GM12878 (cell line): ENCODE results near the gene TCP11. TPM values are rescaled to one million over a fixed set of nuclear protein-coding genes. Genes with fewer than 3 reads are reported as not detected.

ENCODE experiments used
- ATAC-seq: fragments of 200-7000 bp; cut with Tn5 transposase; 3 replicates; pipeline ENCODE4 v1.9.1; 2020; ENCODE audit warnings: mild to moderate bottlenecking, moderate library complexity
- BruUV-seq: library from RNA; stranded (reverse); fragments of 400-500 nt; replicated peaks from 2 replicates; lab custom pipeline; 2021; lab: Mats Ljungman, UMichigan
- CTCF ChIA-PET: fragments of 300-600 bp; sonication (Branson Sonifier 250); formaldehyde crosslinking; extraction: SDS; loops from one replicate; lab custom pipeline; 2021; ENCODE audit warnings: inconsistent platforms; lab: Yijun Ruan, JAX
- POLR2A ChIA-PET: fragments of 350-600 bp; formaldehyde crosslinking; extraction: SDS; loops from one replicate; lab custom pipeline; 2021; ENCODE audit warnings: inconsistent platforms; lab: Charles Lee
- RAD21 ChIA-PET: fragments of 300-600 bp; sonication (Branson Sonifier 250); formaldehyde crosslinking; loops from one replicate; lab custom pipeline; 2023; ENCODE audit warnings: antibody characterized with exemption; ENCODE audit not compliant: unreplicated experiment; lab: Charles Lee
- SMC1A ChIA-PET: fragments of 300-600 bp; sonication (Branson Sonifier 250); formaldehyde crosslinking; loops from one replicate; lab custom pipeline; 2023; ENCODE audit not compliant: unreplicated experiment, uncharacterized antibody; lab: Charles Lee
- DNase-seq: peaks from one replicate; pipeline ENCODE4 v3.0.0-alpha.2; 2011; ENCODE audit warnings: low read depth, low spot score
- FAIRE-seq: peaks from 3 replicates; lab custom pipeline; 2011; peaks lifted over from hg19 to GRCh38; lab: Jason Lieb, UNC
- H2AFZ ChIP-seq: 2 replicates; pipeline ENCODE4 v1.6.0; 2011; ENCODE audit warnings: low read depth, low read length, control low read depth; ENCODE audit not compliant: control insufficient read depth
- H3K27ac ChIP-seq: 2 replicates; pipeline ENCODE4 v1.5.1; 2011; ENCODE audit warnings: control low read depth; ENCODE audit not compliant: control insufficient read depth, insufficient read depth
- H3K27me3 ChIP-seq, 2 experiments: replicated peaks in 1 of 2; 2 replicates each; pipeline versions ENCODE4 v1.6.0 to v1.6.1; 2011; ENCODE audit warnings: low read length in 1 of 2; ENCODE audit not compliant: control insufficient read depth in 2 of 2, insufficient read depth in 2 of 2
- H3K36me3 ChIP-seq, 2 experiments: 2 replicates each; pipeline ENCODE4 v1.5.1; 2011; ENCODE audit warnings: low read length in 1 of 2; ENCODE audit not compliant: control insufficient read depth in 2 of 2, insufficient read depth in 2 of 2
- H3K4me1 ChIP-seq: 2 replicates; pipeline ENCODE4 v1.6.1; 2011; ENCODE audit warnings: mild to moderate bottlenecking, low read length, moderate library complexity, mixed read lengths; ENCODE audit not compliant: control insufficient read depth, insufficient read depth
- H3K4me2 ChIP-seq: 2 replicates; pipeline ENCODE4 v1.6.0; 2011; ENCODE audit warnings: control low read depth; ENCODE audit not compliant: control insufficient read depth, insufficient read depth
- H3K4me3 ChIP-seq: fragments of 200-600 bp; sonication (generic); 2 replicates; pipeline ENCODE4 v1.5.1; 2016
- H3K79me2 ChIP-seq: 2 replicates; pipeline ENCODE4 v1.6.0; 2011; ENCODE audit warnings: low read length; ENCODE audit not compliant: control insufficient read depth, insufficient read depth
- H3K9ac ChIP-seq: 2 replicates; pipeline ENCODE4 v1.8.0; 2011; ENCODE audit warnings: low read length, control low read depth, mixed read lengths; ENCODE audit not compliant: control insufficient read depth, insufficient read depth
- H3K9me3 ChIP-seq: replicated peaks from 3 replicates; pipeline ENCODE4 v1.5.1; 2011; ENCODE audit warnings: mild to moderate bottlenecking, low read length; ENCODE audit not compliant: control insufficient read depth, insufficient read depth
- H4K20me1 ChIP-seq: 2 replicates; pipeline ENCODE4 v1.6.0; 2011; ENCODE audit not compliant: control insufficient read depth, insufficient read depth
- BHLHE40 ChIP-seq, 2 experiments: fragments of 450-650 bp in 1 of 2; IDR thresholded peaks; 2 replicates each; pipeline ENCODE4 v1.6.1; 2011 to 2017; ENCODE audit warnings: low read depth in 2 of 2, borderline replicate concordance in 1 of 2, improper control_type of control experiment in 1 of 2, low read length in 1 of 2, mild to moderate bottlenecking in 1 of 2
- CEBPB ChIP-seq, 2 experiments: fragments of 150-350 bp in 1 of 2; IDR thresholded peaks; 2 replicates each; pipeline ENCODE4 v1.6.1; 2012 to 2014; ENCODE audit warnings: low read depth in 2 of 2, low read length in 2 of 2, borderline replicate concordance in 1 of 2, inconsistent platforms in 1 of 2
- CEBPZ ChIP-seq: fragments of 150-350 bp; IDR thresholded peaks from 2 replicates; pipeline ENCODE4 v1.6.1; 2016; ENCODE audit warnings: low read depth, low read length
- CHD2 ChIP-seq: IDR thresholded peaks from 2 replicates; pipeline ENCODE4 v1.6.1; 2011; ENCODE audit warnings: low read depth, low read length, improper control_type of control experiment, borderline replicate concordance
- CREM ChIP-seq: IDR thresholded peaks from 2 replicates; pipeline ENCODE4 v1.6.1; 2014; ENCODE audit warnings: antibody characterized with exemption, low read depth
- E2F8 ChIP-seq: fragments of 450-650 bp; IDR thresholded peaks from 2 replicates; pipeline ENCODE4 v1.6.1; 2018; ENCODE audit warnings: mild to moderate bottlenecking, low read depth, moderate library complexity; ENCODE audit not compliant: partially characterized antibody
- IRF3 ChIP-seq: fragments of 450-650 bp; IDR thresholded peaks from 2 replicates; pipeline ENCODE4 v1.6.1; 2014; ENCODE audit warnings: mild to moderate bottlenecking
- IRF4 ChIP-seq: IDR thresholded peaks from 2 replicates; pipeline ENCODE4 v1.6.1; 2011; ENCODE audit warnings: low read depth, low read length
- MEF2B ChIP-seq: fragments of 450-650 bp; IDR thresholded peaks from 2 replicates; pipeline ENCODE4 v1.6.1; 2018; ENCODE audit warnings: mild to moderate bottlenecking, moderate library complexity; ENCODE audit not compliant: partially characterized antibody, poor library complexity, severe bottlenecking
- PML ChIP-seq: IDR thresholded peaks from 2 replicates; pipeline ENCODE4 v1.6.1; 2012; ENCODE audit warnings: low read length, inconsistent platforms
- TCF12 ChIP-seq: IDR thresholded peaks from 2 replicates; pipeline ENCODE4 v1.6.1; 2011; ENCODE audit warnings: low read depth, mild to moderate bottlenecking, low read length
- WGBS: methylation state at CpG from one replicate; pipeline ENCODE4 v1.1.6; 2016; ENCODE audit warnings: low lambda C conversion rate; ENCODE audit not compliant: insufficient replicate concordance, insufficient coverage; ENCODE audit errors: missing lambda C conversion rate; 5-methylcytosine and 5-hydroxymethylcytosine counted together
- in situ Hi-C: fragments of 300-500 bp; cut with MboI; formaldehyde crosslinking; loops from 9 replicates; pipeline ENCODE4 v1.14.3; 2018; ENCODE audit warnings: mixed read lengths
- intact Hi-C: fragments of 100-400 bp; cut with micrococcal nuclease; formaldehyde crosslinking; loops from one replicate; pipeline ENCODE4 v1.14.2; 2022; ENCODE audit not compliant: unreplicated experiment
- polyA plus RNA-seq, 11 experiments: library from polyadenylated mRNA; depleted of rRNA in 4 of 11; unstranded in 6 of 11; stranded (reverse) in 5 of 11; fragments of >200 nt; fragmentation: Nextera tagmentation in 4 of 11; fragmentation: Illumina TruSeq in 1 of 11; extraction: Ambion mirVana in 4 of 11; extraction: Trizol in 1 of 11; gene quantifications; 1 replicate in 1 of 11; 2 replicates in 10 of 11; pipeline versions ENCODE4 v1.2.1 to v1.2.3, GENCODE V29; 2011 to 2016; ENCODE audit warnings: inconsistent platforms in 2 of 11, missing spikeins in 2 of 11, low read depth in 1 of 11
- total RNA-seq, 4 experiments: library from RNA; depleted of rRNA in 3 of 4; stranded (reverse); fragments of >200 nt in 3 of 4; fragmentation: Illumina TruSeq in 1 of 4; extraction: Trizol in 1 of 4; gene quantifications; 2 replicates each; pipeline versions ENCODE4 v1.2.1 to v1.2.3, GENCODE V29; 2013 to 2021

TCP11 gene
- total and polyA plus RNA-seq, 10 of the 15 experiments (the other 5 are each of a cell fraction or from before 2014, with no cell fraction given), result not detected

- no peaks in the 10 kb centered on the region for H3K27me3 ChIP-seq
- H3K36me3 ChIP-seq, result no peaks in the 10 kb centered on the region
- BruUV-seq, result no TSS peak
- DNase-seq, result no peak
- ATAC-seq, result no peak
- H4K20me1 ChIP-seq, result no peaks in the 10 kb centered on the region
- H3K4me1 ChIP-seq, result no peaks in the 10 kb centered on the region
- ChIA-PET RAD21 (no interaction called here), CTCF (interaction anchor here (0.5 kb wide), 1 partner anchor 137 kb away, joined by 3 read pairs; no protein-coding TSS in a partner anchor), POLR2A (no interaction called here), SMC1A (no interaction called here)
- H3K9me3 ChIP-seq, result no peaks in the 10 kb centered on the region
- intact Hi-C loops (no loop called here), in situ Hi-C loops (no loop called here)
- no peak for FAIRE-seq
- whole genome bisulfite sequencing, result 60% methylated on average over 2 of the region's 2 CpGs
- TF ChIP-seq CREM, result no peak
- no peak for TF ChIP-seq TCF12
- TF ChIP-seq PML, result no peak
- no peak for TF ChIP-seq MEF2B
- no peak for TF ChIP-seq IRF4
- no peak for TF ChIP-seq BHLHE40 (IDR thresholded peaks at IDR 0.05; ENCODE audit: borderline replicate concordance in 1 of 2, low read depth in 2 of 2, low read length in 1 of 2)
- H2AFZ ChIP-seq, result no peak overlapping the region
- H3K4me2 ChIP-seq, result no peak overlapping the region
- no peaks in the 10 kb centered on the region for H3K79me2 ChIP-seq
- H3K9ac ChIP-seq, result no peak overlapping the region
- no peak overlapping the region for H3K27ac ChIP-seq
- no peak overlapping the region for H3K4me3 ChIP-seq
These were observed 71.0 kb downstream of the TCP11 start for GRCh38 chr6:35070111-35070510.

- Histone ChIP-seq H3K4me3 (no peak overlapping the region), H4K20me1 (no peaks in the 10 kb centered on the region), H2AFZ (no peak overlapping the region), H3K27me3 (no peaks in the 10 kb centered on the region), H3K27ac (no peak overlapping the region), H3K4me2 (no peak overlapping the region), H3K79me2 (no peaks in the 10 kb centered on the region), H3K36me3 (no peaks in the 10 kb centered on the region), H3K4me1 (no peaks in the 10 kb centered on the region), H3K9ac (no peak overlapping the region), H3K9me3 (no peaks in the 10 kb centered on the region)
- FAIRE-seq (no peak), ATAC-seq (no peak), DNase-seq (no peak)
- in situ Hi-C loops (no loop called here), intact Hi-C loops (no loop called here)
- ChIA-PET POLR2A (no interaction called here), CTCF (no interaction called here), RAD21 (no interaction called here), SMC1A (no interaction called here)
- BruUV-seq, result no TSS peak
- 92% methylated on average over 2 of the region's 2 CpGs for WGBS
- TF ChIP-seq CEBPB (IDR thresholded peaks at IDR 0.05; ENCODE audit: borderline replicate concordance in 1 of 2, low read depth in 2 of 2, low read length in 2 of 2) (no peak), IRF3 (no peak), CHD2 (no peak), CEBPZ (no peak), E2F8 (no peak)
These were observed 71.9 kb downstream of the TCP11 start for GRCh38 chr6:35069262-35069661.
